ENCODE data around the gene CEP55.
"Not testable (repeated sequence)": the region's sequence is repeated elsewhere in the genome, so short reads cannot be mapped to it uniquely, and the experiment has no call there.

CEP55 gene

DNA sequence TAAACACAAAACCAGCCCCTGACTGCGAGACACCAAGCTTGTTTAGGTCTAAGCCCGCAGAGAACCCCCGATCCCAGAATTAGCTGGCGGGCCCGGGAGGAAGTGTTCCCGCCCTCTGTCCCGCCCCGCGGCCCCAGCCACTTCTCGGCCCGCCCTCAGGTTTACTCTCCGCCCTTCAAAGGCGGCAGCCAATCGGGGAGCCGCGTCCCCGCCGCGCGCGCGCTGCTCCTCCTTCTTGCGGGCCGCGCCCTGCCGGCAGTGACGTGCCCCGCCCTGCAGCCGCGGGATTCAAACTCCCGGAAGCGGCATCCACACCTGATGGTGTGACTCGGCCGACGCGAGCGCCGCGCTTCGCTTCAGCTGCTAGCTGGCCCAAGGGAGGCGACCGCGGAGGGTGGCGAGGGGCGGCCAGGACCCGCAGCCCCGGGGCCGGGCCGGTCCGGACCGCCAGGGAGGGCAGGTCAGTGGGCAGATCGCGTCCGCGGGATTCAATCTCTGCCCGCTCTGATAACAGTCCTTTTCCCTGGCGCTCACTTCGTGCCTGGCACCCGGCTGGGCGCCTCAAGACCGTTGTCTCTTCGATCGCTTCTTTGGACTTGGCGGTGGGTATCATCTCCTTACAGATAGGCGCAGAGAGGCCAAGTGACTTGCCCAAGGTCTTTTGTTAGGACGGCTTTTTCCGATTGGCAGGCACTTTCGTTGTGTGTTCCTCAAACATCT lies at the start of gene CEP55:
TSS of gene CEP55 (plus strand) at position 291 of the 720 bp plus-strand sequence. CDS start 3,440 bp downstream, outside the sequence.
- DNase-seq = peak; percentile 87

GRCh38 chr10:93447019-93447418 lies 49.4 kb upstream of the CEP55 start:
- DNase-seq = no peak

- DNase-seq = no peak
Observed at GRCh38 chr10:93447970-93448369, 48.4 kb upstream of the CEP55 start.

DNA sequence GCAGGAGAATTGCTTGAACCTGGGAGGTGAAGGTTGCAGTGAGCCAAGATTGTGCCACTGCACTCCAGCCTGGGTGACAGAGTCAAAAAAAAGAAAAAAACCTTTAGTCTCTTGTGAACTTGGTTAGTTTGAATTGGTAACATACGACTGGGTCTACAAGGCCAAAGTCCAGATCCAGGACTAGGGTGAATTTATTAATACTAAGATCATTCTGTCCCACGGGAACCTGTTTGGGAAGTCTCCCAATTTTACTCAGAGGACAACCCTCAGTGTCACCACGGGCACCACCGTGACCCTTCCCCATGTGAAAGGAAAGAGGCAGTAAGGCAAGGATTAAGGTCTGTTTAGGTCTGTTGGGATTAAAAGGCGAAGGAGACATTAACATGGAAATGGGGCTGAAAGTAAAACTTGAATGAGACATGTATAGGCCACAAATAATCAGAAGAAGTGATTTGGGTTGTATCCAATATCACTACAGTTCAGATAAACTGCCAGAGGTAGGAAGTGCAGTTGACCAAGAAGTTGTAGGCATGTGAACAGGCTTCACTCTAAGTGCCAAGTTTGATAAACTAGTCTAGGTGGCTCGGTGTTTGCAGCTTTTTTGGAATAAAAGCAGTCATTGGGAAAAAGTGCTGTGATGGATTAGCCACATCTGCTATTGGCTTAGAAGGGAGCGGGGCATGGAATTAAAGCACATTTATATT lies 45.0 kb upstream of the CEP55 start:
- DNase-seq = no peak

- no peak for DNase-seq
Observed at GRCh38 chr10:93452143-93452542, 44.3 kb upstream of the CEP55 start.

DNA sequence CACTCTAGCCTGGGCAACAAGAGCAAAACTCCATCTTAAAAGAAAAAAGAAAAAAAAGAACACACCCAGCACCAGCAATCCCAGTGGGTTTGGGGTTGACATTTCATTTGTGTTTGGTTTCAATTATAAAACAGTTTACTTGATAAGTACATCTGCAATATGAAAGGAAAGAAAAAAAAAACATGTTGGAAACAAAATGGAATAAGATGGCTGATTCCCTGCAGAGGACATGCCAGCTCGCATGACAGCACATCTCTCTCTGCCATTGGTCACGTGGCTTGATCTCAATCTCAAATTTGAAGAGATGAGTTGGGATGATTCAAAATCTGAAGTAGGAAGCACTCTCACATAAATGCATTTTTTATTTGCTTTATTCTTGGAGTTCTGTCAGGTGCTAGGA lies 42.3 kb upstream of the CEP55 start:
- DNase-seq = no peak

DNA sequence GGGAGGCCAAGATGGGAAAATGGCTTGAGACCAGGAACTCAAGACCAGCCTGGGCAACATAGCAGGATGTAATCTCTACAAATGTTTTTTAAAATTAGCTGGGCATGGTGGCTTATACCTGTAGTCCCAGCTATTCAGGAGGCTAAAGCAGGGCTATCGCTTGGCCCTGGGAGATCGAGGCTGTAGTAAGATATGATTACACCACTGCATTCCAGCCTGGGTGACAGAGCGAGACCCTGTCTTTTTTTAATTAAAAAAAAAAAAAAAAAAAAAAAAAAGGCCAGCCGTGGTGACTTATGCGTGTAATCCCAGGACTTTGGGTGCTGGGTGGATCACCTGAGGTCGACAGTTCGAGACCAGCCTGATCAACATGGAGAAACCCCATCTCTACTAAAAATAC lies 41.7 kb upstream of the CEP55 start:
- no peak for DNase-seq

DNA sequence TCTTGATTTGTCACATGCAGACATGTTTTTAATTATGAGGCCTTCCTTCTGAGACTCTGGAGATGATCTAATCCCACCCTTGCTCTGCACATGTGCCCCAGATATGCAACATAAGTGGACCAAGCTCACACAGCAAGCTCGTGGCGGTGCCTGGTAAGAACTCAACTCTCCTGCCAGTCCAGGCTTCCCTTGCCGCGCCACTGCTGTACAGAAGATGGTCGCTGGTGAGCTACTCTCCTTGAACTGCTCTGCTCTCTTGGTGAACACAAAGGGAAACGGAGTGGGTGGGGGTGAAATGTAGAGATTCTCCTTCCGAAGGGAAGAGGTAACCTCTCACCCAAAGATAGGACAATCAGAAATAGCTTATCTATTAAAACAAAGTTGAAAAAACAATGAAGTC lies 39.9 kb upstream of the CEP55 start:
- DNase-seq = no peak

DNA sequence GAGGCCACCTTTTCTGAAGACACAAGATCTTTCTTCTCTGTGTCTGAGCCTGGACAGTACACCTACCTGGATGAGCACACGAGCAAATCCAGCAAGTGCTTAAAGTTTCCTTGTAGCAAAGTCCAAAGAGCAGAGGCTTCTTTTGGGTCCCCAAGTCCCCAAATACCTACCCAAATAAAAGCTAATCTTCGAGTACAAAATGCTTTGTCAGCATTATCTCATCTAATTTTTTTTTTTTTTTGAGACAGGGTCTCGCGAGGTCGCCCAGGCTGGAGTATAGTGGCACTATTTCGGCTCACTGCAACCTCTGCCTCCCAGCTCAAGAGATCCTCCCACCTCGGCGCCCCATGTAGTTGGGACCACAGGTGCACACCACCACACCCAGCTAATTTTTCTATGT lies 38.9 kb upstream of the CEP55 start:
- DNase-seq = no peak

DNA sequence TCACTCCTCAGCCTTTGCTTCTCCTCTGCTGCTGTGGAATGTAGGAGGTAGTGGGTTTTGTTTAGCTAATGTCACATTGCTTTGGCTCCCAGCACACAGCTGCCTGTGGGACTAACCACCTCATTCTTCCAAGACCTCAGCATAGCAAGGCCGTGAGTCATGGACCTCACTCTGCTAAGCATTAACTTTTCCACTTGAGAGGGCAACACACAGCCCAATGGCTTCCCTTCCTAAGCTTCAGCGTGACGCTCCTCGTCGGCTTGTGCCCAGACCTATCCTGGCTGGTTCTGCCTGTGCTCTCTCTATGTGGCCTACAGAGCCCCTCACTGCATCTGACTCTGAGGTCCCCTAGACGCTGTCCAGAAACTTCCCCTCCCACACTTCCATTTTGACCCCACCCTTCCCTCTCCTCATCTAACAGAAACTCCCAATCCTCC lies 37.6 kb upstream of the CEP55 start:
- no peak for DNase-seq

GRCh38 chr10:93459466-93459865 lies 36.9 kb upstream of the CEP55 start:
- no peak for DNase-seq

DNA sequence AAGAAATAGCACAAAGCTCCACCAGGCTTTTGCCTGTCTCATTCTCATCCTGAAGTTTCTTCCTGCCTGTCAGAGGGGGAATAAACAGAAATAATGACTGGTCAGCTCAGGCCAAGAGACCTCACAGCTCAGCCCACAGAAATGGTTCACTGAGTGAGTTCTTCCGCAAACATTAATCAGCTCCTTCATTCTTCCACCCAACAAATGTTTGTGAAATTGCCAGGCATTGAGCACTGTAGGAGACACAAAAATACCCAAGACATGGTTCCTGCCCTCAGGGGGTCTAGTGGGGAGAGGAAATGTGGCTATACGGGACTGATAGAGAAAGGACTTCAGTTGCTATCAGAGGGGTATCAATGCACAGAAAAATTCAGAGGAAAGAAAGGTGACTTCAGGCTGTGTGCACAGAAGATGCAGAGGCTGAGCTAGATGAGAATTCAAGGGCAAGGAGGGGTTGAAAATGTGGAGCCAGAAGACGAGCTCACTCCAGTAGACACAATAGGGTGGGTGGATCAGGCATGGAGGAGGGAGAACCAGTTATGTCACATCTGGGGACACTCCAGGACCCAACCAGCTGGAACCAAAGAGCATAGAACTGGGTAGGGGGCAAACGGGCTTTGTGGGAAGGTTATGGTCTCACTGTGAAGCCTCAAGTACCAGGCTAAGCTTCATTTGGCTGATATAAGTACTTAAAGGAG lies 35.2 kb upstream of the CEP55 start:
- DNase-seq = no peak

DNA sequence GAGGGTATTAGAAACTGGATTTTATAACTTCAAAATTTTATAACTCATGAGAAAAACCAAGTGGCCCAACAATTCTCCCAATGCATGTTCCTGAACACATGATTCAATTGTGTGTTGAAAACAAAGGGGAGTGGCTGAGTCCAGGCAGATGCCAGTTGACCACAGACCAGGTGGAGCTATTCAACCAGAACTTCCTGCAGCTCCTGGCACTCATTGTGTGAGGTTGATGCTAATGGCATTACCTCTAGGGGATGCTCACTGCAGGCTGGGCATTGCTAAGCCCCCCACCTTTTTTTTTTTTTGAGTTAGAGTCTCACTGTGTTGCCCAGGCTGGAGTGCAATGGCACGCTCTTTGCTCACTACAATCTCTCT lies 34.6 kb upstream of the CEP55 start:
- peak; percentile 9 for DNase-seq

DNA sequence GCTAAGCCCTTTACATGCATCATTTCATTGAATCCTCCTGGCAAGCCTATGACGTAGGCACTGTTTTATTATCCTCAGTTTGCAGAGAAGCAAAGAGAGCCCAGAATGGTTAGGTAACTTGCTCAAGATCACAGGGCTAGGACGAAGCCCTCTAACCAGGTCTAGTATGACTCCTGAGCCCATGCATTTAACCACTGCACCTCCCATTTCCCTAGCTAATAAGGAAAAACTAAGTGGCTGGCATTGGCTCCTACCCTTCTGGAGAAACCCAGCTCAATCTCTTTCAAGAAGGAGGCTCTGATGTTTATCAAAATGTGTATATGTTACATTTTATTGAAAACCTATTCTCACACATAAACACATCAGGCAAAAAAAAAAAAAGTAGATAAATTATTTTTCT lies 34.0 kb upstream of the CEP55 start:
- DNase-seq = no peak

DNA sequence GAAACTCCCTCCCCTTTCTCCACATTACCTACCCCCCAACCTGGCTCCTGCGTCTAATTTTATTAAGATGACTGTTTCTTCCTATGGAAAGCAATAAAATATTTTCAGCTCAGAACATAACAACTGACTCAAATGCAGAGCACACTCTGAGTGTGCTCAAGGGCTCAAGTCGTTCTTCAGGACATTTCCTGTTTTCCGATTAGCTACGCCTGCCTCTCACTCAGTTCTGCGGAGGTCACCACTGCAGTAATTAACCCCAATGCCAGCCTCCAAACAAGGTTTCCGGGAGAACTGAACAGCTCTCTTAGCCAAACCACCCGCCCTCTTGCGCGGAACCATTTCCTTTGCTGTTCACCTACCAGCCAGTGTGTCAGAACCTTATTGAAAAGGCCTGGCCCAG lies 33.5 kb upstream of the CEP55 start:
- DNase-seq = no peak

GRCh38 chr10:93463723-93464476 lies 32.5 kb upstream of the CEP55 start:
- DNase-seq = no peak

- DNase-seq = no peak
Observed at GRCh38 chr10:93464776-93465388, 31.5 kb upstream of the CEP55 start.

- peak; percentile 89 for DNase-seq
Observed at GRCh38 chr10:93465806-93466675, 30.4 kb upstream of the CEP55 start.

GRCh38 chr10:93467635-93468034 lies 28.8 kb upstream of the CEP55 start:
- DNase-seq = not testable (repeated sequence)

DNA sequence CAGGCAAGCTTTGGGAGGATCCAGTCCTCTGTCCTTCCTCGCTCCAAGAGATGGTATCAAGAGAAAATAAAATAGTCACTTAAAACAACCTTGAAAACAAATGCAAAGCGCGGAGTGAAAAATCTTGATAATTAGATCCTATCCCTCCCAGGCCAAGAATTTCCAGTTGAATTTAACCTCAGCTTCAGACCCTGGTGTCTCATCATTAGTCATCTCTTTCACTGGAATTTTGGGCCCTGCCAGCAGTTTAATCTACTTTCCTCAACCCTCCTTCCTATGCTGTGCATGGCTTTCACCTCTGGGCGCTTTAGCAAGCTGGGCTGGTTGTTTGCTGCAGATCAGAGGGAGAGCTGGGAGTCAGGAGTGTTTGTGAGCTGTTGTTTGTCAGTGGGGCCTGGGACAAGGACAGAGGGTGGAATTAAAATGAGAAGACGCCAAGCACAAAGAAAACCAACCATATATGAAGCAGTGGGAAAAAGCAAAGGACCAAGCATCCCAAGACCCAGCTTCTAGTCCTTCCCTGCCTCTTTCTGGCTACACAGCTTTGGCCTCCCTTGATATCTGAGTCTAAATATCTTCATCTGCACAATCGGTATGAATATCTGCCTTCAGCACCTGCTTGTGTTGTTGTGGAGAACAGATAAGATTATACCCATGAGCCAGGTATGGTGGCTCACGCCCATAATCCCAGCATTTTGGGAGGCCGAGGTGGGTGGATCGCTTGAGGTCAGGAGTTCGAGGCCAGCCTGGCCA lies 27.8 kb upstream of the CEP55 start:
- DNase-seq = no peak

- DNase-seq = no peak
Observed at GRCh38 chr10:93469454-93469853, 27.0 kb upstream of the CEP55 start.

Measured in NCI-H2171 treated with DMSO at 0.1 percent for 48 hours (cell line).